Stomach (tissue), 9 donors: ENCODE data around the gene SYNE2. TPM values are rescaled to one million over a fixed set of nuclear protein-coding genes. Genes with fewer than 3 reads are reported as not detected.

Source experiments
- DNase-seq, 2 donors: peaks; one replicate each; pipeline versions ENCODE4 v3.0.0 to v3.0.0-alpha.2; 2013 to 2019
- H3K27ac ChIP-seq, 5 donors: fragments of 200-600 bp in 4 of 5; sonication (generic) in 4 of 5; one replicate each; pipeline ENCODE4 v1.5.1; 2013 to 2019; ENCODE audit warnings: mild to moderate bottlenecking in 1 of 5, moderate library complexity in 1 of 5
- H3K27me3 ChIP-seq, 3 donors: fragments of 200-600 bp; sonication (generic); one replicate each; pipeline ENCODE4 v1.5.1; 2017 to 2019; ENCODE audit warnings: mixed run types in 1 of 3
- H3K36me3 ChIP-seq, 4 donors: fragments of 200-600 bp; sonication (generic); 1 replicate in 3 of 4; 2 replicates in 1 of 4; pipeline ENCODE4 v1.5.1; 2016 to 2019
- H3K4me1 ChIP-seq, 4 donors: fragments of 200-600 bp; sonication (generic); one replicate each; pipeline ENCODE4 v1.5.1; 2016 to 2019
- H3K4me3 ChIP-seq, 4 donors: fragments of 200-600 bp; sonication (generic) in 3 of 4; one replicate each; pipeline ENCODE4 v1.5.1; 2016 to 2019; ENCODE audit warnings: mild to moderate bottlenecking in 1 of 4
- H3K9me3 ChIP-seq, 4 donors: fragments of 200-600 bp; sonication (generic); one replicate each; pipeline ENCODE4 v1.5.1; 2016 to 2019
- EP300 ChIP-seq: sonication (generic); formaldehyde crosslinking; IDR thresholded peaks from one replicate; pipeline ENCODE4 v1.6.1; 2017; ENCODE audit warnings: antibody characterized with exemption
- POLR2A ChIP-seq, 4 donors: fragments of 450-650 bp; IDR thresholded peaks; one replicate each; pipeline ENCODE4 v1.6.1; 2016; ENCODE audit warnings: antibody characterized with exemption in 4 of 4, control low read depth in 2 of 4, mild to moderate bottlenecking in 1 of 4, moderate library complexity in 1 of 4
- POLR2AphosphoS5 ChIP-seq, 3 donors: sonication (generic); formaldehyde crosslinking; IDR thresholded peaks; one replicate each; pipeline ENCODE4 v1.6.1; 2016; ENCODE audit warnings: antibody characterized with exemption in 3 of 3
- WGBS, 5 donors: extraction: QIAGEN DNeasy Blood & Tissue Kit in 3 of 5; methylation state at CpG; one replicate each; pipeline versions ENCODE4 v1.1.5 to v1.1.7; 2013 to 2018; 5-methylcytosine and 5-hydroxymethylcytosine counted together
- intact Hi-C: fragments of 100-400 bp; cut with DNase I; formaldehyde crosslinking; loops from one replicate; pipeline ENCODE4 v1.15.1; 2023; ENCODE audit warnings: low total_unique reads
- polyA plus RNA-seq, 3 donors: library from polyadenylated mRNA; stranded (reverse); fragments of 200-250 nt; gene quantifications; one replicate each; pipeline ENCODE4 v1.2.3, GENCODE V29; 2013
- total RNA-seq, 5 donors: library from RNA; depleted of rRNA; stranded (reverse); fragments of >200 nt; gene quantifications; one replicate each; pipeline versions ENCODE4 v1.1.0 to v1.2.3, GENCODE V29; 2014 to 2016
- TF ChIP-seq, protein P1 (sequence below), 7 experiments: fragments of 450-650 bp in 4 of 7; fragments of 200-600 bp in 3 of 7; sonication (generic) in 3 of 7; IDR thresholded peaks; one replicate each; pipeline ENCODE4 v1.5.1; 2016 to 2019; ENCODE audit warnings: antibody characterized with exemption in 7 of 7, control low read depth in 2 of 7, mild to moderate bottlenecking in 1 of 7
- donor health status: healthy with polysubstance abuse.
- donor health status: Bipolar disorder and iron deficiency.
- donor health status: healthy.

The SYNE2 gene
- total and polyA plus RNA-seq, 8 donors: 14.4 to 280 (median 120) TPM

DNA sequence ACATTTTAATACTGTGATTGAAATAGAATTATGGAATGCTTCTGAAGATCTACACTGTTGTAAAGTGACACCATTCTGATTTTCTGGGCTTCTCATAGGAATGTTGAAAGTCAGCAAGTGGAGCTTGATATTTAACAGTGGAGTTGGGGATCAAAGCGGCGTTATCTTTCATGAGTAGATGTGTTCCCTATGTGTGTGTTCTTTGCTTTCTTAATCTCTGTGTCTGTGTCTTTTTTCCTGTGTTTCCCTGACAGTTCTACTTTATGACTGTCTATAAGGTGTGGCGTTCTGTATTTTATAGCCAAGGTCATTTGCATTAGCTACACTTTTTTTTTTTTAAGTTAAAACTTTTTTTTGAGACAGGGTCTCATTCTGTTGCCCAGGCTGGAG lies 24.7 kb downstream of the SYNE2 start:
- intact Hi-C loops: no loop called here
- H3K27ac ChIP-seq: peak overlapping the region in 3 of 5 donors; percentile 17 to 55 (median 35)
- H3K4me3 ChIP-seq: no peak overlapping the region
- 88 to 99% (median 94%) methylated on average over 3 of the region's 3 CpGs for WGBS, 5 donors
- H3K9me3 ChIP-seq: no peaks in the 10 kb centered on the region
- H3K36me3 ChIP-seq: no peaks in the 10 kb centered on the region
- H3K4me1 ChIP-seq: peaks cover 0 to 41% (median 24%) of the 10 kb centered on the region in 4 donors
- no peak for TF ChIP-seq POLR2A (IDR thresholded peaks at IDR 0.05)
- no peak for TF ChIP-seq POLR2AphosphoS5 (IDR thresholded peaks at IDR 0.05)
- TF ChIP-seq EP300: no peak
- TF ChIP-seq, protein P1, sequence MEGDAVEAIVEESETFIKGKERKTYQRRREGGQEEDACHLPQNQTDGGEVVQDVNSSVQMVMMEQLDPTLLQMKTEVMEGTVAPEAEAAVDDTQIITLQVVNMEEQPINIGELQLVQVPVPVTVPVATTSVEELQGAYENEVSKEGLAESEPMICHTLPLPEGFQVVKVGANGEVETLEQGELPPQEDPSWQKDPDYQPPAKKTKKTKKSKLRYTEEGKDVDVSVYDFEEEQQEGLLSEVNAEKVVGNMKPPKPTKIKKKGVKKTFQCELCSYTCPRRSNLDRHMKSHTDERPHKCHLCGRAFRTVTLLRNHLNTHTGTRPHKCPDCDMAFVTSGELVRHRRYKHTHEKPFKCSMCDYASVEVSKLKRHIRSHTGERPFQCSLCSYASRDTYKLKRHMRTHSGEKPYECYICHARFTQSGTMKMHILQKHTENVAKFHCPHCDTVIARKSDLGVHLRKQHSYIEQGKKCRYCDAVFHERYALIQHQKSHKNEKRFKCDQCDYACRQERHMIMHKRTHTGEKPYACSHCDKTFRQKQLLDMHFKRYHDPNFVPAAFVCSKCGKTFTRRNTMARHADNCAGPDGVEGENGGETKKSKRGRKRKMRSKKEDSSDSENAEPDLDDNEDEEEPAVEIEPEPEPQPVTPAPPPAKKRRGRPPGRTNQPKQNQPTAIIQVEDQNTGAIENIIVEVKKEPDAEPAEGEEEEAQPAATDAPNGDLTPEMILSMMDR (IDR thresholded peaks at IDR 0.05): no peak
- no peaks in the 10 kb centered on the region for H3K27me3 ChIP-seq
- no peak for DNase-seq

DNA sequence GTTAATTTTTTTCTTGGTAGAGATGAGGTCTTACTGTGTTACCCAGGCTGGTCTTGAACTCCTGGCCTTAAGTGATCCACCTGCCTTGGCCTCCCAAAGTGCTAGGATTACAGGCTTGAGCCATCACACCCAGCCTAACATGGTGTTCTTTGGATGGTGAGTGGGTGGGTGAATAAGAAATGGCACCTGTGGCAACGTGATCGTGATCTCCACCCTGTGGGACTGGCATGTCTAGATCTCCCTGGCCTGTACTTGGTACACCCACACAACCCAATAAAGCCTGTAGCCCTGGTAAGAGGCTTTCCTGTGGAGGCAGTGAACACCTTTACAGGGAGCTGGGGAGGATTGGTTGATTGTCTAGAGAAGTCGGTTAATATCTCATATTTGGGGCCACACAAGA lies 25.2 kb downstream of the SYNE2 start:
- DNase-seq: no peak
- Histone ChIP-seq H3K4me1 (peaks cover 0 to 41% (median 23%) of the 10 kb centered on the region in 4 donors), H3K4me3 (no peak overlapping the region), H3K9me3 (no peaks in the 10 kb centered on the region), H3K27ac (peak overlapping the region in 2 of 5 donors; percentile 17 to 55), H3K36me3 (no peaks in the 10 kb centered on the region), H3K27me3 (no peaks in the 10 kb centered on the region)
- 81 to 98% (median 97%) methylated on average over 3 of the region's 3 CpGs for WGBS, 5 donors
- no peak for TF ChIP-seq POLR2A (IDR thresholded peaks at IDR 0.05)
- no peak for TF ChIP-seq EP300
- TF ChIP-seq, protein P1 (IDR thresholded peaks at IDR 0.05): no peak
- TF ChIP-seq POLR2AphosphoS5 (IDR thresholded peaks at IDR 0.05): no peak
- intact Hi-C loops: no loop called here

DNA sequence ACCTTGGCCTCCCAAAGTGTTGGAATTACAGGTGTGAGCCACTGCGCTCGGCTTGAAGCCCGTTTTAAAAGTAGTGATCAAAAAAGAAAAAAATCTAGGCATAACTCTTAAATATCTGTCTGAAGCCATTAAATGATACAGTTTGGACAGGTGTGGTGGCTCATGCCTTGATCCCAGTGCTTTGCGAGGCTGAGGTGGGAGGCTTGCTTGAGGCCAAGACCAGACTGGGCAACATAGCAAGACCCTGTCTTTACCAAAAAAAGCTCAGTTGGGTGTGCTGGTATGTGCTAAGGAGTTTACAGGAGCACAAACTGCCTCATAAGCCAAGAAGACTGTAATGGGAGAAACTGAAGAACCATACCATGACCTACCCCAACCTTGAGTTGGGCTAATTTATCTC lies 26.0 kb downstream of the SYNE2 start:
- Histone ChIP-seq H3K27me3 (no peaks in the 10 kb centered on the region), H3K27ac (no peak overlapping the region), H3K36me3 (no peaks in the 10 kb centered on the region), H3K4me3 (no peak overlapping the region), H3K9me3 (no peaks in the 10 kb centered on the region), H3K4me1 (peaks cover 0 to 40% (median 20%) of the 10 kb centered on the region in 4 donors)
- intact Hi-C loops: no loop called here
- WGBS, 5 donors: 97 to 99% (median 99%) methylated on average over 4 of the region's 4 CpGs
- DNase-seq: no peak
- no peak for TF ChIP-seq EP300
- TF ChIP-seq, protein P1 (IDR thresholded peaks at IDR 0.05): no peak
- no peak for TF ChIP-seq POLR2A (IDR thresholded peaks at IDR 0.05)
- no peak for TF ChIP-seq POLR2AphosphoS5 (IDR thresholded peaks at IDR 0.05)

DNA sequence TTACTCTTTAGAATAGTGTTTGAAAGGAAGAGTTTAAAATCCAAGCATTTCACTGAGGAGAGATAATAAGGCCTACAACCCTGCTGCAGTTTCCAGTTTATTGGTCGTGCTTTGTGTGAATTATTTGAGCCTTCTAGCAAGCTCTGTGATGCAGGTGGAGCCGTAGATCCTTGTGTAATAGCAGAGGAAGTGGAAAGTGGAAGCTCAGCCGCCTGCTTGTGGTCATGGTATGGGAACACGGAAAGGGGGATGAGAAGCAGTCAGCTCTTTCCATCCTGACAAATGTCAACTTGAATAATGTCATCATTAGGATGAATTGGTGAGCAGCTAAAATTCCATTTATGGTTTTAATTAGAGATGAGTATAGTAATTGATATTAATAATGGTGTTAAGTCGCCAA lies 29.1 kb downstream of the SYNE2 start:
- WGBS, 5 donors: 73 to 76% (median 74%) methylated on average over 5 of the region's 5 CpGs
- TF ChIP-seq POLR2AphosphoS5 (IDR thresholded peaks at IDR 0.05): no peak

DNA sequence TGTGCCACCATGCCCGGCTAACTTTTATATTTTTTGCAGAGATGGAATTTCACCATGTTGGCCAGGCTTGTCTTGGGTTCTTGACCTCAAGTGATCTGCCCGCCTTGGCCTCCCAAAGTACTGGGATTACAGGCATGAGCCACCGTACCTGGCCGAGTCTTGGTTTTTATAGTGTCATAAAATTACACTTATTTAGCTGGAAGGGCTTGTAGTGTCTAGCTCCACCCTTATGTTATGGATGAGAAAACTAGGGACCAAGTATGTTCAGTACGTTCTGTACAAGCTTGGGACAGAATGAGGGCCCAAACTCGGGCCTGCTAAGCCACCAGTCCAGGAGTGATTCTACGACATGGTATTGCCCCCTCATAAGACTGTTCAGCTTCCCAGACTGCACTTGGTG lies 35.1 kb downstream of the SYNE2 start:
- WGBS, 5 donors: 92 to 98% (median 97%) methylated on average over 7 of the region's 7 CpGs
- no peak for DNase-seq
- Histone ChIP-seq H3K36me3 (peaks cover 0 to 5% (median 0%) of the 10 kb centered on the region in 4 donors), H3K4me1 (peaks cover 14 to 30% (median 23%) of the 10 kb centered on the region in 4 donors), H3K9me3 (no peaks in the 10 kb centered on the region), H3K4me3 (no peak overlapping the region), H3K27ac (no peak overlapping the region), H3K27me3 (no peaks in the 10 kb centered on the region)
- intact Hi-C loops: no loop called here
- TF ChIP-seq, protein P1 (IDR thresholded peaks at IDR 0.05): no peak
- TF ChIP-seq EP300 (no peak), POLR2AphosphoS5 (IDR thresholded peaks at IDR 0.05) (no peak), POLR2A (IDR thresholded peaks at IDR 0.05) (no peak)

More for the DNA sequence above, 29.1 kb downstream of the SYNE2 start:
- H3K4me1 ChIP-seq: peaks cover 0 to 9% (median 4%) of the 10 kb centered on the region in 4 donors
- H3K9me3 ChIP-seq: no peaks in the 10 kb centered on the region
- no peak overlapping the region for H3K27ac ChIP-seq
- H3K27me3 ChIP-seq: no peaks in the 10 kb centered on the region
- no peak for DNase-seq
- H3K36me3 ChIP-seq: peaks cover 0 to 5% (median 0%) of the 10 kb centered on the region in 4 donors
- H3K4me3 ChIP-seq: no peak overlapping the region
- intact Hi-C loops: no loop called here
